KOPT-K1 (cell line): ENCODE results near the gene FRMPD1.

Experiments
- H3K27ac ChIP-seq: fragments of 200-600 bp; sonication (generic); 2 replicates; pipeline ENCODE4 v1.5.1; 2016; ENCODE audit warnings: antibody characterized with exemption, mild to moderate bottlenecking, low read depth, low read length; ENCODE audit not compliant: poor library complexity, severe bottlenecking
- H3K36me3 ChIP-seq: fragments of 200-600 bp; sonication (generic); 2 replicates; pipeline ENCODE4 v1.5.1; 2017; ENCODE audit warnings: antibody characterized with exemption, mild to moderate bottlenecking, low read length, moderate library complexity; ENCODE audit not compliant: insufficient read depth
- H3K9me3 ChIP-seq: fragments of 200-600 bp; sonication (generic); 2 replicates; pipeline ENCODE4 v1.5.1; 2017; ENCODE audit warnings: antibody characterized with exemption, low read length, mild to moderate bottlenecking; ENCODE audit not compliant: insufficient read depth, poor library complexity, severe bottlenecking

The FRMPD1 gene

DNA sequence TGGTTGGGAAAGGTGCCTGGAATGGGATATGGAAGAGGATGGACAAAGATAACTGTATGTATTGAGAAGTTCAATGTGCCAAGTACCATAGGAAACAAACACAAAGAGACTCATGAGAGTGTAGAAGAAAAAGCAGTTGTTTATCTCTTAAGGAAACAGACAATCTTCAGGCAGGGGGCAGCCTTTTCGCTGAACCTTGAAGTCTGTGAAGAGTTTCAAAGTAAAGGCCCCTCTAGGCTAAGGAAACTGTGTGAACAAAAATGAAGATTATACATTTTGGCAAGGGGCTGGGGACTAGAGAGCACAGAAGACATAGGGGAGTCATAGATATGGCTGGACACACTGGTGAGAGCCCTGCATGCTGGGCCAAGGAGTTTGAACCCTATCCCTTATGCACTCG lies 27.5 kb upstream of the FRMPD1 start:
- no peaks in the 10 kb centered on the region for H3K36me3 ChIP-seq
- H3K27ac ChIP-seq = no peak overlapping the region
- no peaks in the 10 kb centered on the region for H3K9me3 ChIP-seq

DNA sequence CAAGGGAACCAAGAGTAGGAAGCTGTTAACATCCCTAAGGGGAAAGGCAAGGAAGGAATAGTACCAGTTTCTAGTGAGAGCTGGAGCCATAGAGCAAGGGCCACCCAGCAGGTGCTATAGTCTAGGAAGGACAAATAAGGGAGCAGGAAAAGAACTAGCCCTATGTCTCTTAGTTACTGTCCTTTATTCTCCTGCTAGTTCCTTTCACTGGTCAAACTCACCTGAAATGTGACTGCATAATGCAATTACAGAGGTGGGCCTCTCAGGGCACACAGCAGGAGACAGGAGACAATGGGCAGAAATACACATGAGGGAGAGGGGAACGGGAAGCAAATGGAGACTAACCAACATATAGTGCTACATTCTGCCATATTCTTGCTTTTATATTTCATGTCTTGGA lies 26.7 kb upstream of the FRMPD1 start:
- no peaks in the 10 kb centered on the region for H3K9me3 ChIP-seq
- no peak overlapping the region for H3K27ac ChIP-seq

DNA sequence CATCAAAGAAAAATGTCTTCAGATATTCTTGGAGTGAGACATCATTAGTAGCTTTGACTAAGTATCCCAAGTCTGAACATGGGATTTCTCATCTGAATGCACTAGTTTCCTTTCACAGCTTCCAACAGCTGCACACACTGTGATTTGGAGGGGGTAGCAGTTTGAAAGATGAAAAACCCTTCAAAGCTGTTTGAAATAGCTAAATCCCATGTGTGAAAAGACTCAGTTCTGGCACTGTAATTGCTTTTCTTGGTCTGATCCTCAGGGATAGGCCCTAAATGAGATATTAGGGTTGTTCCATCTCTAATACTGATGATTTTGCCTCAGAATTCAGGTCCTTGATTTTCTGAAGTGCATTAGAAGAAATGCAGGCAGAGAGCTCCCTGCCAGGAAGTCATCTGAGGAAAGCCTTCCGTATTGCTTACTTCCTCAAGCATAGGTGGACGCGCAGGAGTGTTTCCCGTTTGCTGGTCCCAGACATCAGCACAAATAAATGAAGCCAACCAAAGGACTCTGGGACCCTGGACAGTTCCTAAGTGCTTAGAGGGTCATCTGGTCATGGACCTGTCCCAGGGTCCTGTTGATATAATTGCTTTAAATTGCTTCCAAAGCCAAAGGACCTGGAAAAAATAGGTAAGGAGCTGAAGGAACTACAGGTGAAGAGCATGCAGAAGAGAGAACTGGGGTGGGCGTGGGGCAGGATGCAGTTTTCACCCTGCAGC lies 25.6 kb upstream of the FRMPD1 start:
- no peaks in the 10 kb centered on the region for H3K9me3 ChIP-seq
- no peaks in the 10 kb centered on the region for H3K36me3 ChIP-seq

More for the DNA sequence above, 26.7 kb upstream of the FRMPD1 start:
- no peaks in the 10 kb centered on the region for H3K36me3 ChIP-seq

DNA sequence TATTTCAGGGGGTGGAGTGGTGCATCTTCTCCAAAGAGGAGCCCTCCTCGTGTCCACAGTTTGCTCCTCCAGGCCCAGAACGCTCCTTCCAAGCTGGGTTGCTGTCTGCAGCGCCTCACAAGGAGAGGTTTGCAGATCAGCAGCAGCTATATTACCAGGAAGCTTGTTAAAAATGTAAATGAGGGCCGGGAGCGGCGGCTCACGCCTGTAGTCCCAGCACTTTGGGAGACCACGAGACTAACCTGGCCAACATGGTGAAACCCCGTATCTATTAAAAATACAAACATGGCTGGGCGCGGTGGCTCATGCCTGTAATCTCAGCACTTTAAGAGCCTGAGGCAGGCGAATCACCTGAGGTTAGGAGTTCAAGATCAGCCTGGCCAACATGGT lies 25.0 kb upstream of the FRMPD1 start:
- H3K27ac ChIP-seq = no peak overlapping the region
- H3K9me3 ChIP-seq = no peaks in the 10 kb centered on the region
- no peaks in the 10 kb centered on the region for H3K36me3 ChIP-seq

More for the DNA sequence above, 25.6 kb upstream of the FRMPD1 start:
- H3K27ac ChIP-seq = no peak overlapping the region

DNA sequence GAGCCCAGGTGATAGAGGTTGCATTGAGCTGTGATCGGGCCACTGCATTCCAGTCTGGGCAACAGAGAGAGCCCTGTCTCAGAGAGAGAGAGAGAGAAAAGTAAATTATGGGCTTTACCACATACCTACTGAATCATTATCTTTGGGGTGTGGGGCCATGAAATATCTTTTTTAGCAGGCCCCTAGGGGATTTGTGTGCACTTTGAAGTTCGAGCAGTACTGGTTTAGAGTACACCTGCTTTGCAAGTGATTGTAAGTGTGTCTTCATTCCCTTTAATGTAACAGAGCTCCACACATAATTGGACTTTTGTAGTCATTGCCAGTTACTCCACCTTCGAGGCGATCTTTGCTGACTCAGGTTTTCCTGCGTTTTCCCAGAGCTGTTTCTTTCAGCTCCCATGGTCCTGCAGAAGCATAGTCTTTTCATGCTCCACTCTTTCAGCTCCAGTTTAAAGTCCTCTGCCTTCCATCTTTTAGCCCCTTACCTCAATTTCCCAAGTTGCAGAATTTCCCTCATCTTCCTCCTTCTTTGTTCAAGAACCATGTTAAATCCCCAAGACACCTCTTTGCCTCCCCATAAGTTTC lies 24.0 kb upstream of the FRMPD1 start:
- Histone ChIP-seq H3K9me3 (no peaks in the 10 kb centered on the region), H3K36me3 (no peaks in the 10 kb centered on the region), H3K27ac (no peak overlapping the region)

DNA sequence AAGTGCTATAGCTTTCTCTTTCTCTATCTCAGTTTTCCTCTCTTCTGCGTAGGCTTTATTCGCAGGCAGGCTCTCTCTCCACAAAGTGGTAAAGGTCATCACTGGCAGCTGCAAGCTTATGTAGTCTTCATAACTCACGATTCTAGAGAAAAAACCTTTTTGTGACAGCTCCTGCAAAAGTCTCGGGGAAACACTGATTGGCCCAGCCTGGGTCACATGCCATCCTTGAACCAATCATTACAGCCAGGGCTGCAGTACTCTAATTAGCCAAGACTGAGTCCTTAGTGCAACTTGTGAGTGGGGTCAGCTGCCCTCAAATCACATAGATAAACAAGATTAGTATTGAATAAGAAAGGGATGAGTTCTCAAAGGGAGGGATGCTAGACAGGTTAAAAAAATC lies 18.3 kb upstream of the FRMPD1 start:
- Histone ChIP-seq H3K36me3 (no peaks in the 10 kb centered on the region), H3K9me3 (no peaks in the 10 kb centered on the region)

DNA sequence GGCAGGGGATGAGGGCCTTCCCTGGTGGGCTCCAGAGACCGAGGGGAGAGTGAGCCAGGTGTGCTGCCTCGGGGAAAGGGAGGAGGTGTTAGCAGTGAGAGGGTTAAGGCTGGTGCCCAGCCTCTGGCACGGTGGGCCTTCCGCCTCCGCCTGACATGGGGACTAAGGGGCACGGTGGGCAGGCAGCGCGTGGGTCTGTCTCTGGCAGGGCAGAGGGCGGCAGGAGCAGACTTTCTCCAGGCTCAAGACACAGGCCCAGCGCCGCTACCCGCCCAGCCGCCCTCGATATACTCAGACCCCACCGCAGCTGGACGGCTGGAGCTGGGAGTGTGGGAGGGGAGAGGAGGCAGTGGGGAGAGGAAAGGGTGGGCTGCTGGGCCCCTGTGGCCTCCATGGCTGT lies 14.9 kb upstream of the FRMPD1 start:
- no peaks in the 10 kb centered on the region for H3K9me3 ChIP-seq
- no peak overlapping the region for H3K27ac ChIP-seq
- H3K36me3 ChIP-seq = no peaks in the 10 kb centered on the region

More for the DNA sequence above, 18.3 kb upstream of the FRMPD1 start:
- no peak overlapping the region for H3K27ac ChIP-seq

DNA sequence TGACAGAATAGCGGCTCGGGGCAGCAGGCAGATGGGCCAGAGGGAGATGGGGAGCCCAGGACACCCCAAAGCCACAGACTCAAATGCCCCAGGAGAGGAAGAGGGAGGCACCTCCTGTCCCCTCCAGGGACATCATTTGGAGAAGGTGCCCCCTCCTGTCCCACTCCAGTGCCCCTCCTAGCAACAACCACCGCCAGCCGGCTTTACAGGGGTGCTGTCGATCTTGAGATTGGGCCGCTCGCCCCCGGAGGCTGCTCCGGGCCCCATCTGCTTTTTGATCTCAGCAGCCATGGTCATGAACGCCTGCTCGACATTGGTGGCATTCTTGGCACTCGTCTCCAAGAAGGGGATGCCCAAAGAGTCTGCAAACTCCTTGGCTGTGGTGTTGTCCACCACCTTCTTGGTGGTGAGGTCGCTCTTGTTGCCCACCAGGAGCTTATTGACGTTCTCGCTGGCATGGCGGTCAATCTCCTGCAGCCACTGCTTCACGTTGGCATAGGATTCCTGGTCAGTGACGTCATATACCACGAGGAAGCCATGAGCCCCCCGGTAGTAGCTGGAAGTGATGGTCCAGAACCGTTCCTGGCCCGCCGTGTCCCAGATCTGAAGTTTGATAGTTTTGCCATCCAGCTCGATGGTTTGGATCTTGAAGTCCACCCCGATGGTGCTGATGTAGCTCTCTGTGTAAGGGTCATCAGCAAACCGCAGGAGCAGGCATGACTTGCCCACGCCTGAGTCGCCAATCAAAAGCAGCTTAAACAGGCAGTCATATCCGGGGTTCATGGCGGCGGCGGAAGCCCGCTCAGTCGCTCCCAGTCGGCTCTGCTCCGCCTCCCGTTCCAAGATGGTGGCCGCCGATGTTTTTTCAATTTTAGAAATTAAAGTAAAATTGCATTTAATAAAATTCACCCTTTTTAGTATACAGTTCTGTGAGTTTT lies 14.0 kb upstream of the FRMPD1 start:
- Histone ChIP-seq H3K9me3 (no peaks in the 10 kb centered on the region), H3K36me3 (no peaks in the 10 kb centered on the region), H3K27ac (no peak overlapping the region)

DNA sequence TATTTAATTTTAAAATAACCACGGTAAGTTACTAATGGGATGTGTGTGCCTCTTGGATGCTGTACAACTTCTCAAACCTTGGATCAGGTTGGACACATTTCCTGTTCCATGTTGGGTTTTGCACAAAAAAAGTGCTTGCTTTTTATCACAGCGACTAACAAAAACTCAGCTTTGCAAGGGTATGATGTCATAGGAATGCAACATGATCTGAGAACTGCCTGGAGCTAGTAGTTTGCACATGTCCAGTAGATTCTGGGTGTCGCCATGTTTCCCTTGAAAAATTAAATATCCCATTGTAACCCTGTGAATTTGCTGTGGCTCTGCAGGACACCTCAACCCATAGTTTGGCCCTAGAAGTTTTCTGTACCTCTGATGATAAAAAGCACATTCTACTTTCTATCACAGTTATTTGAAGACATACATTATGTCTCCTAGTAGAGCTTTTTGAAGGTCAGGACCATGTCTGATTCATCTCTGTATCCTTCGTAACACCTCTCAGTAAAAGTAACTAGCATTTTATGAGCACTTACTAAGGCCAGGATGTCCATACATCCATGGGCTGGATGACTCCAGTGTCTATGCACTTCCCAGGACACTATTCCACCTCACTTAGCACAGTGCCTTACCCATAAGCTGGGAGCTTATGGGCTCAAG lies 11.5 kb upstream of the FRMPD1 start:
- Histone ChIP-seq H3K36me3 (no peaks in the 10 kb centered on the region), H3K9me3 (peaks cover 4% of the 10 kb centered on the region), H3K27ac (no peak overlapping the region)

DNA sequence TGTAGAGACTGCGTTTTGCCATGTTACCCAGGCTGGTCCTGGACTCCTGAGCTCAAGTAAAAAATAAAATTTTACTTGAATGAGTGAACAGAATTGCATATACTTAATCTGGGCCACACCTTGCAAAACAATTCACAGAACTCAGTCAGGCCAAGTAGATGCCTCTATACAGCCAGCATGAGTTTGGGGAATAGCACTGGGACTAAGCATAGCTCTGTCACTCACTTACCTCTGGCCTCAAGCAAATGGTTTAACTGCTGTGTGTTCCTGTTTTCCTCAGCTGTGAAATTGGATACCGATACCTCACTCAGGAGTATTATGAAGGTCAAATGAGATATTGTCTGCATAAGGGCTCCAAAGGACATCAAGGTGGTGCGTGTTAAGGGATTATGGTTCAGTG lies 10.9 kb upstream of the FRMPD1 start:
- Histone ChIP-seq H3K36me3 (no peaks in the 10 kb centered on the region), H3K27ac (no peak overlapping the region), H3K9me3 (peaks cover 4% of the 10 kb centered on the region)

DNA sequence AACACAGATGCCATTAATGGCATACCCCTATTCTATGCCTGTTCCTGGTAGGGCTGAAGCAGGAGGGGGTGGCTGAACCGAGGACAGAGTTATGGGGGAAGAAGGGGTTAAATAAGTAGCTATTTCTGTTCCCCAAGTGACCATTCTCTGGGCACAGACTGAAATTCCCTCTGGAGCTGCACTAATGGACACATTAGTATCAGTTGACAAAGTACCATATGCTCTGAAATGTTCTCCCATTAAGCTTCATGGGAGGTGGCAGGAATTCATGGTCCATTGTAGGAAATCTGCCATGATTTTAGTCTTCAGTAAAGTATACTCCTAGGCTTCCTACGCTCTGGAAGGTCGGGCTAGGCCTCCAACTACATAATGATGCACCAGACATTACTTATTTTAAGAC lies 10.5 kb upstream of the FRMPD1 start:
- peaks cover 4% of the 10 kb centered on the region for H3K9me3 ChIP-seq
- no peak overlapping the region for H3K27ac ChIP-seq
- no peaks in the 10 kb centered on the region for H3K36me3 ChIP-seq

DNA sequence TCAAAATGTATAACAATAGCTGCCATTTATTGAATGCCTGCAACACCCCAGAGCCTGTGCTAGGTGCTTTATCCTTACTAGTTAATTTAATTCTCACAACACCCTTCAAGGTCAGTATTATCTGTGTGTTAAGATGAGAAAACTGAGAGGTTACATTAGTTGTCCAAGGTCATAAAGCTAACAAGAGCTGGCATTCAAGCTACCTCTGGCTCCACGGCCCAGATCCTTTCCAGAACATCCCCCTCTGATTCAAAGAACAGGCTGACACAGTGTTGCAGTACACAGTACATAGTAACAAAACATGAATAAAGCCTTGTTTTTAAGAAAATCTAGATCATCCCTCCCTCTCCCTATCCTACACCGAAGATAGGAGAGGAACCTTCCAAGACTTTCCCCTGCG lies 9.4 kb upstream of the FRMPD1 start:
- H3K36me3 ChIP-seq = no peaks in the 10 kb centered on the region
- peaks cover 4% of the 10 kb centered on the region for H3K9me3 ChIP-seq
- H3K27ac ChIP-seq = no peak overlapping the region

DNA sequence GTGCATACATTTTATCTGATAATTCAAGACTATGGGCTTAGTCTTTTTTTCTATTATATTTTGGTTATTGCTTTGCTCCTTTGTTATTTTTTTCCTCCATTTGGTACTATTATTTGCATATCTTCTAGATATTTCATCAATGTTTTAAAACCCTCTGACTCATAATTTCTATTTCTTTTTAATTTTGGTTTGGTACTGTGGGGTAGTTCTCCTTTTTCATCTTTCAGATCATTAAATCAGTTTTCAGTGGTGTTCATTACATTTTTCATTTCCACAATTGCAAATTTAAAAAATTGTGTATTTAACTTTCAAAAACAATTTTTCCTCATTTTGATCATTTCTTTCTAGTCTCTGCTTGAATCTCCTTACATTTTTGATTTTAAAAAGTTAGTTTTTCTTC lies 7.5 kb upstream of the FRMPD1 start:
- H3K36me3 ChIP-seq = no peaks in the 10 kb centered on the region
- H3K27ac ChIP-seq = no peak overlapping the region
- peaks cover 4% of the 10 kb centered on the region for H3K9me3 ChIP-seq

DNA sequence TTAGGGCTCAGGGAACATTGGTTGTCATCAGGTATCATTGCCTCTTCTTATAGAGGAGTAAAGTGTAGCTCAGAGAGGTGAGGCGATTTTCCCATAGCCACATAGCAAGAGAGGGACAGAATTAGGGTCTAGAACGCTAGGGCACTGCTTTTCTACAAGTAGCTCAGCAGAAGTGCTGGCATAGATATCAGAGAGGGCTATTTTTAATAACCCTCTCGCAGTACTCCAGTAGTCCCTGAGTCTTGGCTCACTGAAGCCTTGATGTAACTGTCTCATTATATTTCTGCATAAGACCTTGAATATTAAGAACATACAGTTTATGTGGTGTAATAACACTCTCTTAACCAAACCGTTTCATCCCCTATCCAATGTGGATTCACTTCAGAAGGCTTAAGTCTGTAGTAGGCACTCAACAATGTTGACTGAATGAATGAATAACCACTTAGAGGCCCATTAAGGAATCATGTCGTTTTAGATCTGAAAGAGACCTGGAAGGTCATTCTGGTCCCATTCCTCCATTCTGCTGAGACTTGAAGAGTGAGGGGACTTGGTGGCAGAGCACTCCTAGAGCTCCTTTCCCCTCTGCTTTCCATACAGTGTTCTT lies 4.7 kb upstream of the FRMPD1 start:
- no peak overlapping the region for H3K27ac ChIP-seq
- H3K36me3 ChIP-seq = no peaks in the 10 kb centered on the region

More for the DNA sequence above, 4.7 kb upstream of the FRMPD1 start:
- H3K9me3 ChIP-seq = peaks cover 4% of the 10 kb centered on the region
